Coronary artery (tissue), 2 donors: ENCODE results near the gene EMILIN2.
A peak's percentile ranks its signal among the peaks of the same experiment; 100 is the strongest.

ENCODE experiments used
- DNase-seq: peaks from one replicate; pipeline ENCODE4 v3.0.0-alpha.2; 2017; ENCODE audit warnings: low spot score
- H3K27ac ChIP-seq, 2 donors: fragments of 200-600 bp; sonication (generic); one replicate each; pipeline ENCODE4 v1.5.1; 2016 to 2019
- H3K4me3 ChIP-seq: fragments of 200-600 bp; sonication (generic); 2 replicates; pipeline ENCODE4 v1.5.1; 2016; ENCODE audit warnings: mild to moderate bottlenecking, moderate library complexity
- CTCF ChIP-seq: fragments of 200-600 bp; sonication (generic); IDR thresholded peaks from one replicate; pipeline ENCODE4 v1.5.1; 2019; ENCODE audit warnings: antibody characterized with exemption

Gene EMILIN2

GRCh38 chr18:2887470-2887869, 40.7 kb downstream of the EMILIN2 start:
- no peak for DNase-seq
- Histone ChIP-seq H3K4me3 (no peak overlapping the region), H3K27ac (no peak overlapping the region)
- TF ChIP-seq CTCF = no peak

- DNase-seq = no peak
- no peak overlapping the region for H3K27ac ChIP-seq
- no peak overlapping the region for H3K4me3 ChIP-seq
- no peak for TF ChIP-seq CTCF
Measured at GRCh38 chr18:2889761-2890192, 43.0 kb downstream of the EMILIN2 start.

GRCh38 chr18:2890606-2891005, 43.8 kb downstream of the EMILIN2 start:
- H3K27ac ChIP-seq = no peak overlapping the region
- no peak overlapping the region for H3K4me3 ChIP-seq
- DNase-seq = no peak
- no peak for TF ChIP-seq CTCF

GRCh38 chr18:2891526-2892431, 45.0 kb downstream of the EMILIN2 start:
- no peak overlapping the region for H3K4me3 ChIP-seq
- peak; percentile 56 for DNase-seq
- no peak for TF ChIP-seq CTCF
- H3K27ac ChIP-seq = no peak overlapping the region

GRCh38 chr18:2893056-2893455, 46.2 kb downstream of the EMILIN2 start:
- TF ChIP-seq CTCF = no peak
- Histone ChIP-seq H3K4me3 (no peak overlapping the region), H3K27ac (no peak overlapping the region)
- DNase-seq = no peak

GRCh38 chr18:2893676-2894075, 46.9 kb downstream of the EMILIN2 start:
- Histone ChIP-seq H3K27ac (peak overlapping the region in 1 of 2 donors; percentile 3), H3K4me3 (no peak overlapping the region)
- TF ChIP-seq CTCF = no peak
- DNase-seq = no peak
